CD4-positive, alpha-beta T cell treated with Interleukin-17A for 1 hour (primary cell): ENCODE data around the gene ATF7IP.
"Not testable (repeated sequence)": the region's sequence is repeated elsewhere in the genome, so short reads cannot be mapped to it uniquely, and the experiment has no call there.

Experiments used
- DNase-seq: peaks from one replicate; pipeline ENCODE4 v3.0.0-alpha.2; 2020

ATF7IP gene

DNA sequence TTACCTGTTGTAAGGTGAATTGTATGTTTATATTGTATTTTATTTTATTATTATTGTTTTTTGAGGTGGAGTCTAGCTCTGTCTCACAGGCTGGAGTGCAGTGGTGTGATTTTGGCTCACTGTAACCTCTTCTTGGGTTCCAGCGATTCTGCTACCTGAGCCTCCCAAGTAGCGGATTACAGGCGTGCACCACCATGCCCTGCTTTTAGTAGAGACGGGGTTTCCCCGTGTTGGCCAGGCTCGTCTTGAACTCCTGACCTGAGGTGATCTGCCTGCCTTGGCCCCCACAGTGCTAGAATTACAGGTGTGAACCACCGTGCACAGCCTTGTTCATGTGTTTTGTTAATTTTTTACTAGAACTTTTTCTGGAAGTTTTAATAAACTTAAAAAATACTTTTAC, 3.8 kb downstream of the ATF7IP start:
- peak; percentile 60 for DNase-seq

DNA sequence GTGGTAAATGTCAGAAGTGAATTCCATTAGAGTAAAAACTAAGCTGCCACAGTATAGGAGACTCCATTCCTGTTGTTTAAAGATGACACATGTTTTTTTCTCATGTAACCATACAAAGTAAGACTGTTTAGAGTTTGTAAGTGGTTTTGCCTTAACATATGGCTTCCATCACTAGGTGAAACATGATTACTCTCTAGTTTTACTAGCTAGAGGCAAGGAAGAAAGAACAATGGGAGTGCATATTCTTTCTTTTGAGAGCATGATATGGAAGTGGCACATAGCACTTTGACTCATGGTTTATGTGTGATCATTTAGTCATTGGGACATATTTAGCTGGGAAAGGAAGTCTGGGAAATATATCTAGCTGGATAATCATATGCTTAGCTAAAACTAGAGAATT, 7.7 kb downstream of the ATF7IP start:
- DNase-seq: no peak

DNA sequence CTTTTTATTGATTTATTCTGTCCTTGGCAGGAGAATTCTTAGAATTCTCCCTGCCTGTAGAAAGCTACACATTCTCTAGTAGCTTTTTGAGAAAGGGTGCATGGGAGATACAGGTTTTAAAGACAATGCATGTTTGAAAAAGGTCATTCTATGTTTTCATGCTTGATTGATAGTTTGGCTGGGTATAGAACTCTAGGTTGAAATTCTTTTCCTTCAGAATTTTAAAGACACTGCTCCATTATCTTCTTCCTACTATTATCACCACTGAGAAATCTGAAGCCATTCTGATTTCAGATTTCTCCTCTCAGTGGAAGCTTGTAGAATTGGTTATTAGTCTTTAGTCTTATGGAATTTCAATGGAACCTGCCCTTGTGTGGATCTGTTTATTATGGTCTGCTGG, 14.0 kb downstream of the ATF7IP start:
- DNase-seq: no peak

DNA sequence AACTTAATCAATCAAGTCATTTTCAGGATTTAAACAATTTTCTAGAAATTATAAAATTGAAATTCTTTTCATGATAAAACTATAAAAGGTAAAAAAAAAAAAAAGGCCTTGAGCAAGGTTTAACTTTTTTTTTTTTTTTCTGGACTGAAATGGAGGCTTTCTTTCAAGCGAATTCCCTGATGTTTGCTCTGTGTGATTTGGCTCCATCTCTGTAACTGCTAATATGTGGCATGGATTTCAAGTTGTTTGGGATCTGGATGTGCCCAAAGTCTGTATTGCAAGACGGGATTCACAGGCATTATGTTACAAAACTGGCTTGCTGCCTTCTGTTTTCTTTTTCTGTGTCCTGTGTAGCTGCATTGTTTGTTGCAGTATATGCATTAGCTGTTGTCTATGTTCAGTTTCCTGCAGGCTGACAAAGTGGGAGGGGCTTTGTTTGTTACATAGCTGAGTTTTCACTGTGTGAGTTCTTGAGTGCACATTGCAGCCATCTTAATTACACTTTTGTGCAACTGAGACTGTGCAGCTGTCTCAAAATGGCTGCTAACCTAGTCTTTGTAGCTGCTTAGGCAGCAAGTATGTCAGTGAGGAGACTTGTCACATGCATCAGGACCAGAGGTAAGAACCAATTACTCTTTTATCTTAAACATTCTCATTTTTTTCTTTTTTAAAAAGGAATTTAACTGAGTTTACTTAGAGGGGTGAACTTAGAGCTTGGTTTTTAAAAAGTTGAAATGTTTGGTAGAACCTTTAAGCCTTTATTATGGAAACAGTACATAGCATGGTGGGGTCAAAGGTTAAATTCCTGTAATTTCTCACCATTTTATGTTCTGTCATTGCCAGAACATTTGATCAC, 19.5 kb downstream of the ATF7IP start:
- DNase-seq: peak; percentile 91

DNA sequence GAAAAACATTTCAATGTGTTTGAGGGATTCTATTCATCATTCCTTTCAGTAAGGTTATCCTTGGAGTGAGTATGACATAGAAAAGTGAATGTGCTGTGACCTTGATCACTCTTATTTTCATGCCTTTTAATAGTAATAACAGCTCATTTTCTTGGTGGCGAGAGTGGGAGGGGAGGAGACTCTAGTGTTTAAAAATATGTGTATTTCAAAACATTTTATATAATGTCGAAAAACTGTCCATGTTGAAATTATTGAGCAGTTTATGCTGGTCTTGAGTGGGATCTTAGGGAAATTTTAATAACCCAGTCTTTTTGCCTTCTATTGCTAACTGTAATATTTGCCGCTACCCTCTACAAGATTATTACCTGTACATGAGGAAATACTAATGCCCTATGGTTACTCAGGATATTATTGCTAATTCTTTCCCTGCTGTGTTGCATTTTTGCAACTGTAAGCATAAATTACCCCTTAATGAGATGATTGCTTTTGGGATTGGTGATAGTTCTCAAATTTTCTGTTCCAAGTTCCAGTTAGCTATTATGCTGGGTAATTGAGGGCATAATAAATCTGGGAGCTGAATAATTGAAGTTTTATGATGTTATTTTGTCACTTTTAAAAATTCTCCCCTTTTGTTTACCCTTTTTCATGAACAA, 21.9 kb downstream of the ATF7IP start:
- DNase-seq: no peak

DNA sequence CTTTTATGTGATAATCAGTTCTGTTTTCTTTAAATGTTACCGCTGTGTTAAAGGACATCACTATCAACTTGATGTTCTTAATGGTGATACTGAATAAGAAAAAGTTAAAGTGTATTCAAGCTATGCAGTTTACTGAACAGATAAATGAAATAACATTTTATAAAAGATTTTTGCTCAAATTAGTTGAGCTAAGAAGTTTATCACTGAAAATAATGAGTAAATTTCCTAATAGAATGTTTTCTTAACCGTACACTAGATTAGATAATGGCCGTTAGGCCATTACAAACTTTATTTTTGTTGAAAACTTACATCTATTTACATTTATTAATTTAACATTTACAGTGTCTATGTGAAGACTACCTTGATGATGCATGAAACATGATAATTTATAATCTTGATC, 25.0 kb downstream of the ATF7IP start:
- DNase-seq: no peak

DNA sequence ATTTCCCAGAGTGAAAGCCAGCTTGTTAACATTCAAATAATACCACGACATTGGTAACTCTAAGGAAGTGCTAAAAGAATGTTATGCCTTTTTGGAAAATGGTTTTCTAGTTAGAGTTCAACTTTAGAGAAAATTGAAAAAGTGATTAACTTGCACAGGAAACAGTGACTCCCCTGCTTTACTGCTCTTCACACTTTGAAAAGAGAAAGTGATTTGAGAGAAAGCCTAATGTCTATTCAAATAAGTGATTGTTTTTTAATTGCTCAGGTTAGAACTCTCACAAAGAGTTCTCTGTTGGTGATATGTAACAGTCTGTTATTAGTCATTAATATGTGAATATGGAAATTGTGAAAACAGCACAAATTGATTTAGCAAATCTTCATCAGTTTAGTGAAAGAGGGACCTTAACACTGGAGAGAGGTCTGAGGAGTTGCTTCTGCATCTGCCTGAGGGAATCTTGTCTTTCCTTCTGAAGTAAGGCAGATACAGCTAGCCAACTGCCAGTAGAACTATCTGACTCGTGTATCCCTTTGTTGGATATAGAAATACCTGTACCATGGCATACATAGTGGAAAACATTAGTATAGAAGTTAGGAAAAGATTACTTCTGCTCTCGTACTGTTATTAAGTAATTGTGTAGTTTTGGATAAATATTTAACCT, 25.5 kb downstream of the ATF7IP start:
- DNase-seq: peak; percentile 69

DNA sequence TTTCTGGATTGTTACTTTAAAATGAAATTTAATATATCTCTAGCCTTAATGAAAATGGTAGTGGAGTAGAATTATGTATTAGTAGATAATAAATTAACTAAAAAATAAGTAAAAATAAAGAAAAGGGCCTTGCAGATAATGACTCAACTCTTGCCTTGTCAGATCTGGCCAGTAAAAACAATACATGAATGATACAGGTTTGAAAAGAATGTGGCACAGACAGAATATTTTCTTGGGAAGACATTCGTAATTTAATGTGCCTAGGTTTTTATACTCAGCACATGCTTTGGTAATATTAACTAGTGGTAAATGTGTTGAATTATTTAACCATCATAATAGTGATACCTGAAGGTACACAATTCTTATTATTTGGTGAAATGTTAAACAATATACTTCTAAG, 28.3 kb downstream of the ATF7IP start:
- no peak for DNase-seq

DNA sequence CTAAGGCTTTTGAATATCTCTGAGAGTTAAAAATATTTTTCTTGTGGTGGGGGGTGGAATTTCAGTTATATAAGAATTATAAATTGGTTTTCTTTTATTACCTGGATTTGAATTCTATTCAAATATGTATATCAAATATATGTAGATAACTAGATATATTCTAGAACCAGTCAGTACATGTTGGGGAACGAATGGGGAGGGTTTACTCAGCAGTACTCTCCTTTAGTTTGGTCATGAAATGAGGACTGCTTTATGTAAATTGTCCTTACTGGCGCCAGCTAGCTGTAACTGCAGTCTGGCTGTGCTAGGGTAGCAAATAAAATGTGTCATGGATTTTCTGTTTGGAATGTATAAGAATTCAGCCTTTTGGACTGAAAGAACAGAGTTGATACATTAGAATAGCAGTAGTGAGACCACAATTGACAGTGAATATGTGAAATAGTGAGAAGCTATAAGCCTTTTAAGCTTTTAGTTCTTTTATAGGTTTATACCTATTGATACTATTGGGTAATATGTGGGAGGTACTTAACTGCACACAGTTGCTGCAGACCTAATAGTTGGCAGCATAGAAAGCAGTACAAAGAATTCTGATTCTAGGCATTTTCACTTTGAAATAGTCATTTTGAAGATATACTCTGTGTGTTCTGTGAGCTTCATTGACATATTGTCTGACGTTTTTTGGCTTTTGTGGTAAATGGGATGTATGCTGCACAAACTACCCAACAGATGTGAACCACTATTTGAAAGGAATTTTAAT, 29.0 kb downstream of the ATF7IP start:
- peak; percentile 84 for DNase-seq

DNA sequence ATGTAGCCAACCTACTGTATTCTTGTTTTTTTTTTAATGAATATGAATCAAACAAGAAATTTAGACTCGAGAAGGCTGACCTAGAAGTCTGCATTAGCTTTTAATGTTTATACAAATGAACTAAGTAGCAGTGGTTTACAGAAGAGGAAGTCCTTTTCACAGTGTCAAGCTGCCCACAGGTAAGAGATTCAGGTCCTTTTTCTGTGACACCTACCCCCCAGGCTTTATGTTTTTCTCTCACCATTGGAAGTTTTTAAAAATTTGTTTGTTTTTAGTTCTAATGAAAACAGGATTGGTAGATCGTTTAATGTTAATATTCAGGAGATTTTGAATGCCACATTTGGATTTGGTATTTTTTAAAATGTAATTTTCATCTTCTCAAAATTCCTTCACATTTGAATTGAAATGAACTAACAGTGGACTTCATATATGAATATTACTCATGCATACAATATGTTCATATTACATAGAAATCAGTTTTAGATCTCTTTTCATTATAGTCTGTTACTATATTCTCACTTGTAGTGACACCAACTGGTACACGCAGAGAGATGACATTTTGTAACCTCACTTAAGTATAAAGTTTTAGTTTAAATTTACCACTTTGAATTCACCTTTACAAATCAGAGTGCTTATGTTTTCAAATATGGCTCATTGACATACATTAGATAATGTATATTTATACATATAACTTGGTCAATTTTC, 29.7 kb downstream of the ATF7IP start:
- no peak for DNase-seq

DNA sequence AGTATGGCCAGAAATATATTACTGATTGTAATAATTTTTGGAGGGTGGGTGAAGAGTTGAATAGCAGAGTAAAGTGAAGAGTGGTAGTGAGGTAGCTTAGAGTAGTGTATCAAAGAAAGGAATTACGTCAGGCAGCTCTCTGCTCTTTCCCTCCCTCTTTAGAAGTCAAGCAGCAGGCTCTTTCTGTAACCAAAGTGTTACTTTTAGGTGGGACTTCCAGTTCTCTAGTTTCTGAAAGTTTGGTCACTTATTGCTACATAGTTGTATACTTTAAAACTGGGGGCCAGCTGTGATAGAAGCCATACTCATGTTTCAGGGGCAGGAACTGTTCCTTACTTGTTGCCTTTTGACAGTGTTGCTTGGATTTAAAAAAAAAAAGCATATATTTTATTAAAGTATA, 30.6 kb downstream of the ATF7IP start:
- DNase-seq: peak; percentile 85

DNA sequence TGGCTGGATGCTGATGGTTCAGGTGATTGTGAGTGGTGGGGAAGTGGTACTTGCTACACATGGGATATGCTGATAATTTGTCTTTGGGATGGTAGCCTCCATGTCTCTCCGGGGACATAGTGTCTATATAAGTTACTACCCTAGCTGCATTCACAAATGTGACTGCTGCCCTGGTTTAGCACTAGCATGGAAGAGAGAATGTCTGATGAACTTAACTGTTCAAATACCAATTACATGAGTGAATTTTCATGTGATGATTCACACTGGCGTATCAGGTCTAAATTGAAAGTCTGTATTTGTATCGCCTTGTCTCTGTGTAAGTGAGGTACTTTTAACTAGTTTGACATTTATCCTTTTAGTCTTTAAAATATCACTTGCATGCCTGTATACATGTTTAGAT, 34.4 kb downstream of the ATF7IP start:
- DNase-seq: peak; percentile 54

DNA sequence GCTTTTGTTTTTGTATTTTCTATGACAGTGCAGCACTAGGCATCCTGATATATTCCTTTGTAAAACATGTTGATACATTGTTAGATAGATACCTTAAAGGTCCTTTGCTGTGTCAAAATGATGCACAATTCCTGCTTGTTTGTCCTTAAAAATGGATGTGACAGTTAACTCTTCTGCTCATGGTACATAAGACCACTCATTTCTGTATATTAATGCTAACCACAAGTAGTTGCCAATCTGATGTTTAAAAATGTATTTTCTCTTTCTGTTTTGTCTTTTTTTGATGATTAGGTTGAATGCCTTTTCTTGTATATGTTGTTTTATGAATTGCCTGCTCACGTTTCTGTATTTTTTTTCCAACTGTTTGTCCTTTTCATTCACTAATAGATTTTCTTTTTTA, 35.1 kb downstream of the ATF7IP start:
- peak; percentile 44 for DNase-seq

DNA sequence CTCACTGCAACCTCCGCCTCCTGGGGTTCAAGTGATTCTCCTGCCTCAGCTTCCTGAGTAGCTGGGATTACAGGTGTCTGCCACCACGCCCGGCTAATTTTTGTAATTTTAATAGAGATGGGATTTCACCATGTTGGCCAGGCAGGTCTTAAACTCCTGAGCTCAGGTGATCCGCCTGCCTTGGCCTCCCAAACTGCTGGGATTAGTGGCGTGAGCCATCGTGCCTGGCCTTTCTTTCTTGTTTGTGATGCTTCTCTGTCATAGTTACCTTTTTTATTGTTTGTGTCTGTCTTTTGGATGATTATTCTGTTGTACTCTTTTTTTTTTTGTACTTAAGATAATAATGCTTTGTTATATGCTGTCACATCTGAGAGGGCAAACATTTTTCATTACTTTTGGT, 35.8 kb downstream of the ATF7IP start:
- peak; percentile 58 for DNase-seq

DNA sequence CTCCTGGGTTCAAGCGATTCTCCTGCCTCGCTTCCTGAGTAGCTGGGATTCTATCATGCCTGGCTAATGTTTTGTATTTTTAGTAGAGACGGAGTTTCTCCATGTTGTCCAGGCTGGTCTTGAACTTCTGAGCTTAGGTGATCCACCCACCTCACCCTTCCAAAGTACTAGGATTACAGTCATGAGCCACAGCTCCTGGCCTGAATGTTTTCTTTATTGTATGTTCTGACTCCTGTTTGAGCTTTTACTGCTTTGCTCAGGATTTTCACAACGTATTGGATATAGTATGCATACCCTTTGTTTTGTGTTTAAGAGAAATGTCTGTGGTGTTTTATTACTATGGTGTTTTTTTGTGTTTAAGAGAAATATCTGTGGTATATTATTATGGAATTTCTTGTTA, 37.2 kb downstream of the ATF7IP start:
- no peak for DNase-seq

DNA sequence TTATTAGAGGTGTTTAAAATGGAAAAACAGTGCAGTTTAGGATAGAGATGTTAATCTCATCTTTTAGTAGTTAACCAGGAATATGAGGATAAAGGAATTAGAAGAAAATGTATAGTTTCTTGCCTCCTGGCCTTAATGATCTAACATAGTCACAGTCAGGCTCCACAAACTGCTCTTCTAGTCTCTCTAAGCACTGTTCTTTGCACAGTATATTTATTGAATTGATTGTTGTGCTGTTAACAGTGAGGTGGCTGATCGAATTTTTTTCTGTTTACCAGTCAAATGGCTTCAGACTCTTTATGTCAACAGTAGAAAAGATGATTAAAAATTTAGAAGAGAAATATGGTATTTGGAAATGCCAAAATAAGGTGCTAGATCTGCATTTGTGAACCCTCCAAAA, 37.8 kb downstream of the ATF7IP start:
- no peak for DNase-seq

DNA sequence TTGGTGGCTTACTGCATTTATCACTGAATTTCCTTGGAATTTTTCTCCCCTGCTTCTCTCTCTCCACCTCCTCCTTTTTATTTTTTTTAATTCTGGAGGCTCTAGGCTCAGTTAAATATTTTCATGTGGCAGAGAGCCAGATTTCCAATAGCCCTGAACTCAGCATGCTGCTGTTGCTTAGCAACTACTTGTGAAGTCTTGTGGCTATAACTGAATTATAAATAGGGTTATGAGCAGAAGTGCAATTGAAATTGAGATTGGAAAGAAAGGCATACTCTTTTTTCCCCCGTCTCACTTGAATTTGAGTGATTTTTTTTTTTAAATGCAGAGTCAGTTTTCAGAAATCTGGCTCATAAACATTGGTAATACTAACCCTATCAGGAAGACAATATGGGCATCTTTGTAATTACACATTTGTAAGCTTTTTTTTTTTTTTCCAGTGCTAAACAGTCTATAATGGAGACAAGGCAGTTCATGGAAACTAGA, 38.3 kb downstream of the ATF7IP start:
- DNase-seq: peak; percentile 86

DNA sequence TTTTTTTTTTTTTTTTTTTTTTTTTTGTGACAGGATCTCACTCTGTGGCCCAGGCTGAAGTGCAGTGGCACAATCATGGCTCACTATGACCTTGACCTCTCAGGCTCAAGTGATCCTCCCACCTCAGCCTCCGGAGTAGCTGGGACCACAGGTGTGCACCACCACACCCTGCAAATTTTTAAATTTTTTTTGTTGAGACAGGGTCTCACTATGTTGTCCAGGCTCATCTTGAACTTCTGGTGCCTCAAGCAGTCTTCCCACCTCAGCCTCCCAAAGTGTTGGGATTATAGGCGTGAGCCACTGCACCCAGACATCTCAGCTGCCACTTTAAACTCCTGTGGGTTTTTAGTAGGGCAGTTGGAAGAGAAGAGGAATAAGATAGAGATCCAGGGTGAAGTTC, 39.9 kb downstream of the ATF7IP start:
- not testable (repeated sequence) for DNase-seq

DNA sequence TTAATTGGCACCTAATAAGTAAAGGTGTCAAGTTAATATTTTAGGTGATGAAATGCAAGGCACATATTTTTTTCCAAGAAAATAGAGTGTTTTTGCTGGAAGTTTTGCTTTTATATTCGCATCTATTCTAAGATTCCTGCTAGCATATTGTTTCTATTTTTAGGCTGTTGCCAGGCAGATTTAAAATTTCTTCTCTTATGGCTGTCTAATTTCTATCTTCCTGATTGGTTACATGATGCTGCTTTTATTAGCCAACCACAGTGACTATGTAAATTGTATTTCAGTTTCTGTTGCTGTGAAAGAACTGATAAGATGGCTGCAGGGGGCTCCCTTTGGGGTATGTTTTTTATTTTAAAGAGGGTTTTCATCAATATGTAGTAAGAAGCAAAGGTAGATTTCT, 42.7 kb downstream of the ATF7IP start:
- DNase-seq: peak; percentile 68

DNA sequence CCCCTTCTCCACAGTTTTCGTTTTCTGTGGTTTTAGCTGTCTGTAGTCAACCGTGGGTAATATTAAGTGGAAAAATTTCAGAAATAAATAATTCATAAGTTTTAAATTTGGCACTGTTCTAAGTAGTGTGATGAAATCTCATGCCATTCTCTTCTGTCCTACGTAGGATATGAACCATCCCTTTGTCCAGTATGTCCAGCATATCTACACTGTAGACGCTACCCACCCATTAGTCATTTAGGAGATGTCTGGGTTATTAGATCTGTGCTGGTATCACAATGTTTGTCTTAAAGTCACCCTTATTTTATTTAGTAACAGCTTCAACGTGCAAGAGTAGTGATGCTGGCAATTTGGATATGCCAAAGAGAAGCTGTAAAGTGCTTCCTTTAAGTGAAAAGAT, 44.7 kb downstream of the ATF7IP start:
- no peak for DNase-seq

DNA sequence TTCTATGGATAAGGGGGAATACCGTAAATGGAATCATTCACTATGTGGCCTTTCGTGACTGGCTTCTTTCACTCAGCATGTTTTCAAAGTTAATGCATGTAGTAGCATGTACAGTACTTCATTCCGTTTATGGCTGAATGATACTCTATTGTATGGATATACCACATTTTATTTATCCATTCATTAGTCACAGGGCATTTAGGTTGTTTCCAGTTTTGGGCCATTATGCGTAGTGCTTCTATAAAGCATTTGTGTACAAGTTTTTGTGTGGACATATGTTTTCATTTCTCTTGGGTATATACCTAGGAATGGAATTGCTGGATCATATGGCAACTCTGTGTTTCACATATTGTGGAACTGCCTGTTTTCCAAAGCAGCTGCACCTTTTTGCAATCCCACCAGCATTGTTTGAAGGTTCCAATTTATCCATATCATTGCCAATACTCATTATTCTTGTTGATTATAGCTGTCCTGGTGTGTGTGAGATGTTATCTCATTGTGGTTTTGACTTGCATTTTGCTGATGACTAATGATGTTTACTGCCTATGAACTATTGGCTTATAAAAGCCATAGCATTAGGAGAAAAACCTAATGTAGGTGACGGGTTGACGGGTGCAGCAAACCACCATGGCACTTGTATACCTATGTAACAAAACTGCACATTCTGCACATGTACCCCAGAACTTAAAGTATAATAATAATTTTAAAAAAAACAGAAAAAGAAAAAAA, 45.5 kb downstream of the ATF7IP start:
- DNase-seq: peak; percentile 79

DNA sequence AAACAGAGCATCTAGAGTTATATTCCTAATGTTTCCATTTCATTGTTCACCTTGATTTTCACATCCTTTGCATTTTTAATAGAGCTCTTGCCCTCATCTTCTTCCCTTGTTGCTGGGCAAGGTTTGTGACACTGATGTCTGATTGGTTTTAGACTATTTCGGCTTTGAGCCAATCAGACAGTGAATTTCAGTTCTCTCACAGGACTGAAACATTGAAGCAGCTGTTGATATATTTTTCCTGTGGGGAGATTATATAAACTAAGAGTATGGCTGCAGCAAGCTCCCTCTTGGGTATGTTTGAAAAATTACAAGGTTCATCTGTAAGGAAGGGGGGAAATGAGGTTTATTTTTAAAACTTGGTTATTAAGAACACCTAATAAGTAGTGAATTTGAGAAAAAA, 51.2 kb downstream of the ATF7IP start:
- peak; percentile 90 for DNase-seq
